GM10248 (cell line): ENCODE data around the gene CPM.

Experiments used
- CTCF ChIA-PET: fragments of 300-600 bp; sonication (Branson Sonifier 250); formaldehyde crosslinking; extraction: SDS; loops from one replicate; lab custom pipeline; 2021; ENCODE audit warnings: antibody characterized with exemption; lab: Yijun Ruan, JAX
- POLR2A ChIA-PET: fragments of 350-650 bp; sonication (Branson Sonifier 250); formaldehyde crosslinking; extraction: SDS; loops from one replicate; lab custom pipeline; 2020; ENCODE audit warnings: antibody characterized with exemption; lab: Yijun Ruan, JAX
- DNase-seq: peaks from one replicate; pipeline ENCODE4 v3.0.0; 2012; ENCODE audit errors: extremely low spot score
- TF ChIP-seq, protein P1 (sequence below): IDR thresholded peaks from 2 replicates; pipeline ENCODE4 v1.5.1; 2012; ENCODE audit warnings: mild to moderate bottlenecking, low read depth; ENCODE audit errors: extremely low read depth, missing control alignments, control extremely low read depth

The CPM gene

DNA sequence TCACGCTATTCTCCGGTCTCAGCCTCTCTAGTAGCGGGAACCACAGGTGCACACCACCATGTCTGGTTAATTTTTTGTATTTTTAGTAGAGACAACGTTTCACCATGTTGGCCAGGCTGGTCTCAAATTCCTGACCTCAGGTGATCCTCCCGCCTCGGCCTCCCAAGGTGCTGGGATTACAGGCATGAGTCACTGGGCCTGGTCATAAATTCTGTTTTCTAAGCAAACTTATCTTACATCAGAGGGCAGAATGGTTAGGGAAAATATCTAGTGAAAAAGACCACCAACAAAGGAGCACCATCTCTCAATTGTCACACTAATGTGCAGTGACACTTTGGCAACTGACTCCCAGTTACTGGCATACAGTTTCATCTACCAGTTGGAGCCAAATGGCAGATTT is 2.8 kb downstream of the CPM start:
- no peak for DNase-seq
- ChIA-PET CTCF (no interaction called here), POLR2A (no interaction called here)
- TF ChIP-seq, protein P1, sequence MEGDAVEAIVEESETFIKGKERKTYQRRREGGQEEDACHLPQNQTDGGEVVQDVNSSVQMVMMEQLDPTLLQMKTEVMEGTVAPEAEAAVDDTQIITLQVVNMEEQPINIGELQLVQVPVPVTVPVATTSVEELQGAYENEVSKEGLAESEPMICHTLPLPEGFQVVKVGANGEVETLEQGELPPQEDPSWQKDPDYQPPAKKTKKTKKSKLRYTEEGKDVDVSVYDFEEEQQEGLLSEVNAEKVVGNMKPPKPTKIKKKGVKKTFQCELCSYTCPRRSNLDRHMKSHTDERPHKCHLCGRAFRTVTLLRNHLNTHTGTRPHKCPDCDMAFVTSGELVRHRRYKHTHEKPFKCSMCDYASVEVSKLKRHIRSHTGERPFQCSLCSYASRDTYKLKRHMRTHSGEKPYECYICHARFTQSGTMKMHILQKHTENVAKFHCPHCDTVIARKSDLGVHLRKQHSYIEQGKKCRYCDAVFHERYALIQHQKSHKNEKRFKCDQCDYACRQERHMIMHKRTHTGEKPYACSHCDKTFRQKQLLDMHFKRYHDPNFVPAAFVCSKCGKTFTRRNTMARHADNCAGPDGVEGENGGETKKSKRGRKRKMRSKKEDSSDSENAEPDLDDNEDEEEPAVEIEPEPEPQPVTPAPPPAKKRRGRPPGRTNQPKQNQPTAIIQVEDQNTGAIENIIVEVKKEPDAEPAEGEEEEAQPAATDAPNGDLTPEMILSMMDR, result no peak

GRCh38 chr12:68924546-68924945 is 8.4 kb downstream of the CPM start:
- ChIA-PET CTCF (no interaction called here), POLR2A (no interaction called here)
- TF ChIP-seq, protein P1, result no peak
- DNase-seq, result no peak

DNA sequence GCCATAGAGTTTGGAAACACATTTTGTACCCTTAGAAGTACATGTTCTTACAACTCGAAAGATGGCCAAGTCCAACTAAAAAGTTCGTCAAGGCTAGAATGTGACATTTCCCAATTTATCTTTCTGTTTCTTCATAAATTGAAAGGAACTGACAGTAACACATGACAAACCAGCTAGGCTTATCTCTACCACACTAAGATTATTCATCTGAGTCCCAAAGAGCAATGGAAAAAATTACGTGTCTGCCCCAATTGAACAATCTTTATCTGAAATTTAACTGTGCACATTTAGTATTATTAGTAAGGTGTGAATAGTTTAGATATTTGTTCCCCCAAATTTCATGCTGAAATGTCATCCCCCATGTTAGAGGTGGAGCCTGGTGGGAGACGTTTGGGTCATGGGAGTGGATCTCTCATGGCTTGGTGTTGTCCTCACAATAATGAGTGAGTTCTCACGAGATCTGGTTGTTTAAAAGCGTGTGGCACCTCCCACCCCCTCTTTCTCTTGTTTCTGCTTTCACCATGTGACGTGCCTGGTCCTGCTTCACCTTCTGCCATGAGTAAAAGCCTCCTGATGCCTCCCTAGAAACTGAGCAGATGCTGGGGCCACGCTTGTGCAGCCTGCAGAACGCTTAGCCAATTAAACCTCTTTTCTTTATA is 13.3 kb downstream of the CPM start:
- ChIA-PET CTCF (no interaction called here), POLR2A (interaction anchor here (0.7 kb wide), 1 partner anchor 571 kb away, joined by 3 read pairs; no protein-coding TSS in a partner anchor)
- no peak for DNase-seq
- TF ChIP-seq, protein P1, result no peak

- POLR2A ChIA-PET, result no interaction called here
- TF ChIP-seq, protein P1, result no peak
These were observed 14.0 kb downstream of the CPM start for GRCh38 chr12:68918960-68919359.

GRCh38 chr12:68915055-68915454 is 17.9 kb downstream of the CPM start:
- ChIA-PET POLR2A (no interaction called here), CTCF (no interaction called here)
- DNase-seq, result no peak
- TF ChIP-seq, protein P1, result no peak

More at GRCh38 chr12:68918960-68919359, 14.0 kb downstream of the CPM start:
- no peak for DNase-seq
- CTCF ChIA-PET, result no interaction called here

- ChIA-PET CTCF (no interaction called here), POLR2A (no interaction called here)
- no peak for DNase-seq
- TF ChIP-seq, protein P1, result no peak
These were observed 19.3 kb downstream of the CPM start for GRCh38 chr12:68913682-68914081.
